Endometrial microvascular endothelial cells (primary cell): ENCODE results near the gene FUCA1. TPM values are rescaled to one million over a fixed set of nuclear protein-coding genes. Genes with fewer than 3 reads are reported as not detected.
"Not testable (repeated sequence)": the region's sequence is repeated elsewhere in the genome, so short reads cannot be mapped to it uniquely, and the experiment has no call there.

Experiments
- in situ Hi-C: cut with HindIII; loops from 2 replicates; pipeline ENCODE4 v1.10.0; 2017; ENCODE audit warnings: low sequenced_read_pairs, low pct_unique_long_range_greater_than_20kb; ENCODE audit errors: inconsistent ontology term
- total RNA-seq: library from RNA; depleted of rRNA; stranded (reverse); fragments of >200 nt; gene quantifications from one replicate; pipeline ENCODE4 v1.2.3, GENCODE V29; 2015; ENCODE audit errors: inconsistent ontology term

FUCA1 gene
- 9.7 TPM for total RNA-seq

GRCh38 chr1:23867895-23868556 lies at the start of gene FUCA1:
TSS of gene FUCA1 (minus strand) at chr1:23868290. CDS start at chr1:23868286, 4 bp downstream.
- in situ Hi-C loops: no loop called here

- in situ Hi-C loops: no loop called here
These were observed 48.4 kb upstream of the FUCA1 start for GRCh38 chr1:23916209-23917131.

GRCh38 chr1:23915466-23915865 lies 47.4 kb upstream of the FUCA1 start:
- in situ Hi-C loops: no loop called here

- in situ Hi-C loops: no loop called here
These were observed 46.8 kb upstream of the FUCA1 start for GRCh38 chr1:23914921-23915320.

- in situ Hi-C loops: no loop called here
These were observed 45.3 kb upstream of the FUCA1 start, which contains the start of gene CNR2 for GRCh38 chr1:23913212-23913880. TSS of gene CNR2 (minus strand) at chr1:23913362. CDS start at chr1:23875617, 37,745 bp downstream.

GRCh38 chr1:23911921-23912320 lies 43.8 kb upstream of the FUCA1 start:
- in situ Hi-C loops: no loop called here

GRCh38 chr1:23910553-23911246 lies 42.6 kb upstream of the FUCA1 start:
- in situ Hi-C loops: no loop called here

- in situ Hi-C loops: no loop called here
These were observed 42.1 kb upstream of the FUCA1 start for GRCh38 chr1:23910144-23910543.

- in situ Hi-C loops: no loop called here
These were observed 41.3 kb upstream of the FUCA1 start for GRCh38 chr1:23909412-23909811.

GRCh38 chr1:23908453-23909341 lies 40.6 kb upstream of the FUCA1 start:
- in situ Hi-C loops: no loop called here

- in situ Hi-C loops: no loop called here
These were observed 38.6 kb upstream of the FUCA1 start for GRCh38 chr1:23906731-23907130.

- in situ Hi-C loops: no loop called here
These were observed 37.5 kb upstream of the FUCA1 start for GRCh38 chr1:23905461-23906025.

GRCh38 chr1:23904748-23905357 lies 36.8 kb upstream of the FUCA1 start:
- in situ Hi-C loops: no loop called here

- in situ Hi-C loops: no loop called here
These were observed 35.7 kb upstream of the FUCA1 start for GRCh38 chr1:23903754-23904153.

- in situ Hi-C loops: no loop called here
These were observed 34.5 kb upstream of the FUCA1 start for GRCh38 chr1:23902321-23903278.

GRCh38 chr1:23900017-23900416 lies 31.9 kb upstream of the FUCA1 start:
- in situ Hi-C loops: not testable (repeated sequence)
